DOHH2 (cell line): ENCODE measurements around the gene PLCG2.

Source experiments
- CTCF ChIP-seq: fragments of 200-600 bp; sonication (generic); IDR thresholded peaks from one replicate; pipeline ENCODE4 v1.5.1; 2014; ENCODE audit warnings: antibody characterized with exemption, mild to moderate bottlenecking, low read depth, low read length; ENCODE audit not compliant: poor library complexity, severe bottlenecking
- EZH2phosphoT487 ChIP-seq: fragments of 200-600 bp; sonication (generic); IDR thresholded peaks from 2 replicates; pipeline ENCODE4 v1.6.1; 2017; ENCODE audit warnings: borderline replicate concordance, mild to moderate bottlenecking, antibody characterized with exemption, low read length, moderate library complexity, mixed read lengths

- TF ChIP-seq CTCF (no peak), EZH2phosphoT487 (no peak)
These were observed 101.7 kb downstream of the PLCG2 start for GRCh38 chr16:81880816-81881215.
